ENCODE measurements around the gene FYB1.
A peak's percentile ranks its signal among the peaks of the same experiment; 100 is the strongest.

FYB1 gene

DNA sequence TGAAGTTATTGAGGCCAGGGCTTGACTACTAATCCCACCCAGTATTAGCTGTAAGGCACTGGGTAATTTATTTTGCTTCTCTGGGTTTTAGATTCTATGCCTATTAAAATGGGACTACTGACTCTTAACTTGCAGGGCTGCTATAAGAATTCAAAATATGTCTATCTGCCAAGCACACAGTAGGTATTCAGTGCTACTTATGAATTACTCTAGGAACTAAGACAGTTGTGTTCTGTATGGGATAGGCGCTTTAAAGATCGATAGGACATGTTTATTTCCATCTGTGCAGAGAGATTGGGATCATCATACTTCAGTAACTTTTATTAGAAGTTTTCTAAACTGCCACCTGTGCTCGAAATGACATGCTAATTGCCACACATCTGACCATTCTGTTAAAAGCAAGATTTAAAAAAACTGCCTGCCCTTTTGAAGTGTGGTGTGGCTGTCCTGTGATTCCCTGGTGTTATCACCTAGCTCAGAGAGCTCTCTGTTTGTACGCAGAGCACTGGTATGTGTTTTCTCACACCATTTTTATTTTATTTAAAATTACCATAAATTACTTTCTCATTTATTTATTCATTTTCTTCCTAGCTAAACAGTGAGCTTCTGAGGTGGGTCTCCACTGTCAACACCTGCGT is 58.7 kb downstream of the FYB1 start:
- no peak for DNase-seq (ENCODE audit: low read depth in 3 of 3)

DNA sequence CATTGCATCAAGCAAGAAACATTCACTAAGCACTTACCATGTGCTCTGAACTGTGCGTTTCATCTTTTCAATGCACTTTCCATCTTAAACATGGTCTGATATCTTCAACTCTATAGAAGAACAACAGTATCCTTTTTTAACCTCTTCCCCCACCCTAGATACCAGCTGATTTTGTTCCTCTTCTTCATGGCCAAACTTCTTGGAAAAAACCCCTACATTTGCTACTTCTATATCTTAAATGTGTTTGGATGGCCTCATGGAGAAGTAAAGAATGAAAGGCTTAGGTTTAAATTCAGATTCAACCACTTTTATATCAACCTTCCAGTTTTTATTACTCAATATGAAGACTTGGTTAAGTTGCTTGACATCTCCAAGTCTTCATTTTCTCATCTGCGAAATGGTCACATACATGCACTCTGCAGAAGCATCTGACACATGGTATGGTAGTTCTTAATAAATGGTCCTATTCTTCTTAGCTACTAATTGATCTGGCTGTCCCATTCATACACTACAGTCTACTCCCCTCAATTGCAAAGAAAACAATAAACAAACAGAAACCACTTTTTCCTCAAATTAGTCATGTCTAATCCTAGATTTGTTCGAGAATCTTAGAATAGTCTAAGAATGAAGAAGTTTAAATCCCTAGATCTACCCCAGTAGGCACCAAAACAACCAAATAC is 59.4 kb downstream of the FYB1 start:
- no peak for DNase-seq (ENCODE audit: low read depth in 3 of 3)

DNA sequence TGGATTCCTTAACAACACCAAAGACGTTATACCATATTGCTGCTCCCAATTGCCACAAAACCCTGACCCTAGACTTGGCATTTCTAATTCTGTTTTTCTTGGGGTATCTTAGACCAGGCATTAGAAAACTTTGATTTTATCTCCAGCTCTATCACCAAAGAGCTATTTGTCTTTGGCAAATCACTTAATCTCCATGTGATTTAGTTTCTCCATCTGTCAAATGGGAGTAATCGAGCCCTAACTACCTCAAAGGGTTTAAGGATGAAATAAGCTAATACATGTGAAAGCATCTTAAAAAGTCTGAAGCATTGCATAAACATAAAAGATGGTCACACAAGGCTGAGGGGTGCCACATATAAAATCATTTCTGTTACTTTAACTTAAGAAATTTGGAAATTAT is 60.6 kb downstream of the FYB1 start:
- DNase-seq (ENCODE audit: low read depth in 3 of 3): no peak

DNA sequence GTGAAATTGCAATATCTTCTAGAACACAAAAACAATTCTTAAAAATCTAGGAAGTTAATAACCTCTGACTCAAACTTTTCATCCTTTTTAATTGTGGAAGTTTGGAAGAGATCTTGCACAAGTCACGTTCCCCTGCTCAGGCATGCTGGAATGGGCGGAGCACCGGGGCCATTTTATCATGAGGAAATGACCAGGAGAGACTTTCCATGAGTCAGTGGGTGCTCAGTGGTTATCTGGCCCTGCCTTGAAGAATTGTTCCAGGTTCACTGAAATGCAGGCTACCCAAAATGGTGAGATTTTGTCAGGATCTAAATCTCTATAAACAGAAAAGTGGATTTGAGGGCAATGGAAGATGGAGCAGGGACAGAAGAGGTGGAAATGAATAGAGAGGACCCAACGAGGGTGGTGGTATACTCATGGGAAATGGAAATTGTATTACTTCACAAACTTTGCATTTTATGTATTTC is 61.2 kb downstream of the FYB1 start:
- DNase-seq (ENCODE audit: low read depth in 3 of 3): no peak

DNA sequence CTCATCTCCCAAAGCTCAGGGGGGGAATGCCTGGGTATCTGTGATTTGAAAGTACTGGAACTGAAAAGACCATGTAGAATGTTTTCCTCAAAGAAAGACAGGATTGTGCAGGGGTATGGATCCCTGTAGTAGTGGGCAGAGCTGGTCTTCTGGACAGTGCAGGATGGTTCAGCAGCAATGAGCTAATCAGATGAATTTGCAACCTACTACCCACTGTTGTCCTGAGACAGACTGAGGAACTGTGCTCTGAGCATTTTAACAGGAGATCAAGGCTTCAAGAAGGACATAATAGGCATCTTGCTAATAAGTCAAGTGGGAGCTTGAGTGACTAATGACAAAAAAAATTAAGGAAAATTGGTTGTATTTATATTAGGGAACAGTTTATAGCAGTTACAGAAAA is 61.7 kb downstream of the FYB1 start:
- DNase-seq (ENCODE audit: low read depth in 3 of 3): no peak

DNA sequence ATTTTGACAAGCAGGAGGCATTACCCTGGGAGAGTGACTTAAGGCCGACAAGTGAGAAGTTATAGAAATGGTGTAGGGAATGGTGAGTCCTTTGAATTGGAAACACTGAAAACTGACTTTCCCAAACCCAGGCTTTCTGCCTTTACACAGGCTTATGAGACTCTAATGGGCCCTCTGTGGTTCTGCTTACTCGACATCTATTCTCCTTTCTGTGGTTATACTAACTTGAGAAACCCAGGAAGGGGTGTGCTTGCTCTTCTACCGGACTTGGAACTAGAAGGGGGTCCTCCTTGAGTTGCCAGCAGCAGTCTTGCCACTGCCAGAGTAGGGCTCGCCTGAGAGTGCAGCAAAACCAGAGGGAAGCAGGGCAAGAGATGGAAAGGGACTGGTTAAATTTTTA is 63.3 kb downstream of the FYB1 start:
- DNase-seq (ENCODE audit: low read depth in 3 of 3): no peak

DNA sequence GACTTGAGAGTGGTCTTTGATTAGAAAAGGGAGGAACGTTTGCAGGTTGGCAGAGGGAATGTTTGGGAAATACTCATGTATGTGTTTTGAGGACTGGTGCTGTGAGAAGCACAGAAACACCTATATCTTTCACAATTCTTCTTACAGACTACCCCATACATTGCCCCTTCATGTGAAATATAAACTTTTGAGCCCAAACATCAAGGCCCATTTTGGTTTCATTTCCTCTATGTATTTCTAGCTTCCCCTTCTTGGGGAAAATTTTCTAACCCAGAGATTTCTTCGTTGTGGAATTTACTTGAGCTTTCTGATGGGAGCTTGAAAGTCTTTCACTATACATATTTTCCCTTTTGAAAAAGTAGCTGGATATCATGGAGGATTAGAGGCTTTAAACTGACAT is 67.6 kb downstream of the FYB1 start:
- DNase-seq (ENCODE audit: low read depth in 3 of 3): no peak

DNA sequence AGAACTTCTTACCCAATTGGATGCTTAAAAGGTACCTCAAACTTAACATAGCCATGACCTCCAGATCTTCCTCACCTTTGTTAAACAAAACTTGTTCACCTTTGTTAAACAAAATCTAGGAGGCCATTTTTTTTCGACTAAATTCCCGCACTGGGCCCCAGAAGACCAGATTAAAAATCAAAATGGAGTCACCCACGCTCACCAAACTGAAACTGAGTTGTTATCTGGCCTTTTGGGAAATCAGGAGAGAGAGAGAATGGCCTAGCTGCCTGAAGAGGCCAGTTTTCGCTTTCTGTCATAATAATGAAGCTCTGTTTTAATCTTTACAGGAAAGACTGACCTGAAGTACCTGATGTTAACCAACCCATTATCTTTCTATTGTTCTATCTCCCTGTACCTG is 69.4 kb downstream of the FYB1 start:
- DNase-seq (ENCODE audit: low read depth in 3 of 3): no peak

DNA sequence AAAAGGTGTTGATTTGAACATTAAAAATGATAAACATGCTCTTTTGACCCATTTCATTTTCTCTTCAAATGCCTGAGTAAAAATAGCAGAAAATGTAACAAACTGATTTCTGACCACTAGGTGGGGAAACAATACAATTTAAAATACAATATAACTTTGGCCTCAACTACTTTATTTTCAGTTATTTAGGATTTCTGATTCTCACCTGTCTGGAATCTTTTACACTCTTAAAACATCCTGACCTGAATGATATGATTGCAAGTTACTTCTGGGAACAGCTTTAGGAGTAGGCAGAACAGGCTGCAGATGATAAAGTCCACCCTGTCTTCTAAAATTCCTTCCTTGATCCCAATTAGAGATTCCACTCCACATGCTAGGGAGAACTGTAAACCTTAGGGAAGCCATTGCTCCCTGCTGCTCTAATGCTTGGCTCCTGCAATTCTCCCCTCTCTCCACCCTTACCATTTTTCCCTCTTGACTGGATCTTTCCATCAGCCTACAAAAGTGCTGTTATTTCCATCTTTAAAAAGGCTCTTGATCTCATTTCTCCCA is 70.3 kb downstream of the FYB1 start:
- no peak for DNase-seq (ENCODE audit: low read depth in 3 of 3)

DNA sequence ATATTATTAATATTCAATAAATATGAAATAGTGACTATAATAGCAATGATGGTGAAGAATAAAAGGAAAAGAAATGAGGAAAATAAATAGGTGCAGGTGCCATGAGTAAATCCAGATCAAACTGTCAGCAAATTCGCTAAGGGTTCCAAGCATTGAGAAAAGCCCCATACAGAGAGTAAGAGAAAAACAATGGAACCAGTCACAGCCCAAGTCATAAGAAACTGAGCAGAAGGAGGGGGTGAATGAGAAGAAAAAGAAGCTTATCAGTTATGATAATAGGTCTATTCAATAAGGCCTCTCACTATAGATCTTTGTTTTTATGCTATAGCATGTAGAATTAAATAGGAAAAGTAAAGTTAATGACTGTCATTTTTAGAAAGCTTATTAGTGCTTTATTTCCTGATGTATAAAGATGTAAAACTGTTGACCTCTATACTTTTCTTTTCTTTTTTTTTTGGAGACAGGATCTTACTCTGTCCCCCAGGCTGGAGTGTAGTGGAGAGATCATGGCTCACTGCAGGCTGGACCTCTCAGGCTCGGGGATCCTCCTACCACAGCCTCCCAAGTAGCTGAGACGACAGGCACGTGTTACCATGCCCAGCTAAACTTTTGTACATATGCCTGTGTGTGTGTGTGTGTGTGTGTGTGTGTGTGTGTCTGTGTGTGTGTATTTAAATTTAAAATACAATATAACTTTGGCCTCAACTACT is 72.4 kb downstream of the FYB1 start:
- DNase-seq (ENCODE audit: low read depth in 3 of 3): no peak

DNA sequence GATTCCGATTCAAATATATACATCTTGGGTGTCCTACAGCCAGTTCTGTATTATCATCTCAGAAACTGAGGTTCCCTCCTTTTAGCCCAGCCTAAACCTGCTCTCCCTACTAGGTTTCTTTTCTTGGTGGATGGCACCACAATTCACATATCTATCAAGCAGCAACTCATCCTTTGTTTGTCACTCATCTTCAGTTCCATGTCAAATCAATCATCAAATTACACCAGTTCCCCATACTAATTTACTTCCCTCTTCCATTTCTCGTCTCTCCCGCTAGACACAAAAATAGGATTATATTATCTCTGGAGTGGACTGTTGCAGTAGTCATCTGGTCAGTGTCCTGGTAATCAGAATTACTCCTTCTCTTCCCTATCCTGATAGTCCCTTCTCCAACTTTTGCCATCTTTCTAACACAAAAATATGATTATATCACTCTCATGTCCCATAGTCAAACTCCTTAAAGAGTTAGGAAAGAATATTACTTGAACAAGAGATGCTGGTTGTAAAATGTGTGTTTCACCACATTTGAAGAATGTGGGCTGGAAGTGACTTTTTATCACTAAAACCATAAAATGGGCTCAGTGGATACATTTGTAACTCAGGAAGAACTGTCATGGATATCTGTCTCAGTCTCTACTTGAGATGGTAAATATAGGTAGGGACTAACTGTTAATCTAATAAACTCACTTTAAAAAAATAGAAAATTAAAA is 76.1 kb downstream of the FYB1 start:
- DNase-seq (ENCODE audit: low read depth in 3 of 3): no peak

DNA sequence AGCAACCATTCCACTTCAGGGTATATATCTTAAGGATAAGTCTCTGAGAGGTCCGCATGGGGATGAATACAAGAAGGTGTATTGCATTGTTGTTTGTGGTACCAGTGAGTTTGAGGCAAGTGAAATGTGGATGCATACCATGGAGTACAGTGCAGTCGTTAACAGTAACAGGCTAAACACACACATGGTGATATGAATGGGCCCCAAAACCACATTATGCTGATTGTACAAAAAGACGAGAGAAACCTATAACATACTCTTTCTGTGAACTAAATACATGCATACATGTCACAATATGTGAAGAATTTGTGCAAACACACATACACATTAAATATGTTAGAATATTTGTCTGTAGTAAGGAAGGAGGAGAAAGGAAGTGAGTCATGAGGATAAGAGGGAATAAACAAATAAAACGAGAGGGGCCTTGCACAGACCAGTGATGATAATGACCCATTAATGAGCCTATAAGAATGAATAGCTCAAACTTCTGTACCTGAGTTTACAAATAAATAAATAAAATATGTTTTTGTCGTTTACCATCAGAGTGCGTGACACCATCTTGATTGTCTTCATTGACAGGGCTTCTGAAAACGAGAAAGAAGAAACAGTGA is 78.7 kb downstream of the FYB1 start:
- no peak for DNase-seq (ENCODE audit: low read depth in 3 of 3)

DNA sequence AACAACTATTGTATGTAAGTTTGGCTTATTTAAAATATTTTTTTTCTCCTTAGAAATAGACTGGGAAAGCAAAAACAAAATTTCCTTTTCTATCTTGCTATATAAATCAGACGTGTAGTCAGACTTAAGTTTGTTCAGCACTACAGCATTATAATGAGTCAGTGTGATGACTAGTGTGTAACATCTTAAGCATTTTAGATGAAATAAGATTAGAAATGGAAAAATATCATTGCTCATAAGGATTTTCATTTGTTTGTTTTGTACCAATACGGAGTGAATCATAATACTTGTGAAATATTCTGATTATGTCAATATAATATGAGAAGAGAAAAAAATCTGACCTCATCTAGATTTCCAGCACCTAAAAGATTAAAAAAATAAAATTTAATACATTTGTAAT is 80.5 kb downstream of the FYB1 start:
- DNase-seq (ENCODE audit: low read depth in 3 of 3): no peak

DNA sequence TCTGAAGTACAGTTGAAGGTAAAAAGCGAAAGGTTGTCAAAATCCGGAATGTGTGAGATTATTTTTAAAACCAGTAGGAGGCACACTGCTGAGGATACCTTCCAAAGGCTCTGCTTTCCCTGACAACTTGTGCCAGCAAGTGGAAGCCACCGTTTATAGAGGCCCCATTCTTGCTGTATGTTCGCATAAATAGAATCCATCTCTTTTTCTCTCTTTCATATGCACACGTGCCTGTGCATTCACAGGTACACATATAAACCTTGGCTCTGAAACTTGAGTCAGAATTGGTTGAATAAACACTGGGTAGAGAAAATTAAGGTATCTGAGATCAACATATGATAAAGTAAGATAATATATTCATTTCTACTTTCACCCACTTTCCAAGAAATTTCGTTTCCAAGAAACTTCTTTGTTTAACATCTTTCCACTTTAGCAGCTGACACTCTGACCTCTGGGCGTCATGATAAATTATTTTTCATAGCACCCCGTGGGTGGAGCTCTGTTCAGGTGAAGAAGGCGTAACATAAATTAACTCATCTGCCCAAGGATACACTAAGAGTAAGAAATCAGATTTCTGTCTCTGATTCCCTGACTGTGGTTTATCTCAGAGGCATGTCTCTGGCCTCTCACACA is 81.4 kb downstream of the FYB1 start:
- DNase-seq (ENCODE audit: low read depth in 3 of 3): peak in 1 of 3 experiments; percentile 16

DNA sequence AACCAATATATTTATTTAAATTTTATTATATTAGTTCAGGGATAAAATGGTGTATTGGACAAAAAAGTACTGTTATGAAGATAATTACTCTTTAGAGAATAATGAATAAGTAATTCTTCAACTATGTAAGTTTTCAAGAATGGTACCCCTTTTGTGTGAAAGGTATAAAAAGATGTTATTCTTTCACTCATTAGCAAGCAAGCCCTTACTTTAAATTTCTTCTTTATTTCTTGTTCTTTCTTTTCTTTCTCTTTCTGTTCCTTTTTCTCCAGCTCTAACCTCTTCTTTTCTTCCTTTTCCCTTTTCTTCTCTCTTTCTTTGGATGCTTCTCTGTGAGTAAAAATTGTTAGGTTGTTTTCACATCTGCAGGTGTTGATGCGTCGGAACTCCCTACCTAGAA is 82.0 kb downstream of the FYB1 start:
- DNase-seq (ENCODE audit: low read depth in 3 of 3): no peak

DNA sequence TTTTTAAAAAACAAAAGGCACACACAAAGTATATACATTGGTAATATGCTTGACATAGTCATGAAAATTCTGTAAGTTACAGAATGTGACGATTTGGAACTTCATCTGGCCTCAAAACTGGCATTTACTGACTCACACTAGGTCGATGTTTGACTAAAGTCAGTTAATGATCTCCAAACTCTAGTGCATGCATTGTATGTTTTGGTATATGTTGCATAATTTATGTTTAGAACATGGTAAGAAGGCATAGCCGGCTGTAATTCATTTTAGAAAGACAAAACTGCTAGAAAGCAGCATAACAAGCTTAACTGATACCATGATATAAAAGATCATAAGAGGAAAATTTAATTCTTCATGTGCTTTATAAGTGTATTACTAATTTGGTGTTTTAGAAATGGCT is 86.6 kb downstream of the FYB1 start:
- no peak for DNase-seq (ENCODE audit: low read depth in 3 of 3)

DNA sequence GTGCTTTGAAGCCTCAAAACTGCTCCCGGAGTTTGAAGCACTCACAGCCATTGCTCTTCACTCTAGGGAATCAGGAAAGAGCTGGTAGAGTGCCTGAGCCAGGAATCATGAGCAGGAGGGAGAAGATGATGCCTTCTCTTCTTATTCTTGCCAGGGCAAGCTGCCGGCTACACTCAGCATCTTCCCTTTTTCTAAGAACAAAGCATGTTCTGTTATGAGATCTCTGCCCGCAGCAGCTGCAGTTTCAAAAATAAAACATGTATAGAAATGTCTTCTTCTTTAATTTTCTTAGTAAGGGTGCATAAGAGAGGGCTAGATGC is 87.3 kb downstream of the FYB1 start:
- DNase-seq (ENCODE audit: low read depth in 3 of 3): no peak

DNA sequence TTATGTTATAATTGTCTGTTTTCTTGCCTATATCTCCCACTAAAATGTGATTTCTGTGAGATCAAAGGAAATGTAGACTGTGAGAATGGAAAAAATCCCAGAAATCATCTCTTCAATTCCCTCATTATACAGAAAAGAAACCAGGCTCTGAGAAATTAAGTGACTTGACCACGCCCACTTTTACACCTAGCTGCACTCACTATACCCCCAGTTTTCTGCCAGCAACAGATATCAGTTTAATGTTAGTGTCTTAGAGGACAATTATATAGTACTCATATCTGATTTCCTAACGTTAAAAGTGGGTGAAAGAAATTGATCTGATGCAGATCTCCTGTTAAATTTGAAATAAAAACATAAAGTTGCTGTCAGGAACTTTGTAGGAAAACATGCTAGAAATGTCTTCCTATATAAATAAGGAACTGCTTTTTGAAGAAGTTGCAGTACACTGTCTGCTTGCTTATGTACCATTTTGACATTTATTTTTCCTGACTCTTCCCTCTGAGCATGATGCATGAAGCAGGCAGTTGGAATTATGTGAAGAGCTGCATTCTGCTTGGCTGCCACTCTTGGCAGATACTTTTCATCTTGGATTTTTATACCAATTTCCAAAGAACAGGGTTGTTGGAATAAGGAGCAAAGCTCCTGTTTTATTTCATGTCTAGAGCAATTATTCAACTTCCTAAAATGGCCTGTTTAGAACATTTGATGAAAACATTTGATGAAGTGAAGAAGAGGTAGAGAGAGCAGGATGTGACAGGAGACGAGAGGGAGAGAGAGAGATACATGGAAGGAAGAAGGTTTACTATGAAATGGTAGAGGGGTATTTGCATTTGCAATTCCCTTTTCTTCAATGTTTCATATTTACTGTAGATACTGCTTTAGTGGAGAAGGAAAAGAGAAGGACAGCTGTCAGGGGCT is 87.9 kb downstream of the FYB1 start:
- DNase-seq (ENCODE audit: low read depth in 3 of 3): no peak

DNA sequence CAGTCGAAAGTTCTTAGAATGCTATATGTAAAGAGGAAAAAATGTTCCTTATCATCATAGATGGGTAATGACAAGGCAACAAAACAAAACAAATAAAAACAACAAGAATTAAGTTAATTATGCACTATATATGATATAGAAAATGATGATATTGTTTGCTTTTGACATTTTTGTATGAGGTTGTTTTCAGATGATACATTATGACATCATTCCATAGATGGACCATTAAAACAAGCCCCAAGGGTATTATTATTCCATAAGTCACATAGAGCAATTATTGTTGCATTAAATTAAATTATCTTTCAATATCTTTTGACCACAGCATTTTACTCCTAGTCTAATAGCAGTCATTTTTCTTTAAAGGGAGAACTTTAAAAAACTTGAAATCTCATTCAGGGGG is 88.6 kb downstream of the FYB1 start:
- DNase-seq (ENCODE audit: low read depth in 3 of 3): no peak

DNA sequence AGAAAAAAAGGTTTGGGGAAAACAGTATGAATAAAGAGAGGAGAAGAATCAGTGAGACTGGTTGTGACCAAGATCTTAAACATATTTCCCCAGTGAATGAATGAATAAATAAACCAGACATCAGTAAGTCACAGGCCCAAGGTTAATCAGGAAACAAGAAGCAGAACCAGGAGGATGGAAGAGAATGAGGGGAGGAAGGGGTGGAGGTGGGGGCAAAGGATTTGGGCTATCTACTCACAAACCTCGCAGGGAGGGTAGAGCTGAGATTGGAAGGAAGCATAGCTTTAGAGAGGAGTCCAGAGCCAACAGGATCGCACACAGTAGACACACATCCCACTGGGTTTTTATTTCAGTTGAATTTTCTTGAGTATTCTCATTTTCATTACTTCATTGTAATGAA is 97.4 kb downstream of the FYB1 start:
- no peak for DNase-seq (ENCODE audit: low read depth in 3 of 3)

Measured in stimulated activated CD4-positive, alpha-beta T cell treated with anti-CD3 and anti-CD28 coated beads, TNF-alpha, amount 100 ng/mL, for 4 hours (primary cell).